ENCODE data around the gene STRADA.

The STRADA gene

DNA sequence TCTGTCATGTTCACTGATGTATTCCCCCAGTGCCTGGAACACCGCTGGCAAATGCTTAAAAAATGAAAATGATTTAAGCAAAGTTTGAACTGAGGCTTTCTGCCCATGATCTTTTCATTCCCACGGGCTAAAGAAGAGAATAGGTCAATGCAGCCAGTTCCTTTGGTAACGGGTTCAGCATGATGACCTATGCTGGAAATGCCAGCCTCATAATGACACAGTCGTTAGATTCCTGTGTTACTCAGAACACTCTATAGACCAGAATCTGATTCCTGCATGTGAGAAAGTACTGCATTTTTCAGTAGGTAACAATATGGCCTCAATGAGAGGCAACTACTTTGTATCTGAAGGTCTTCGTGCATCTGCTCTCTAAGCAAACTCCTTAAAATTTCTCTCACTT lies 22.6 kb downstream of the STRADA start:
- no peak overlapping the region for H2AFZ ChIP-seq
- peaks cover 10% of the 10 kb centered on the region for H3K4me1 ChIP-seq
- H3K4me2 ChIP-seq (ENCODE audit: low read length) = no peak overlapping the region
- no peaks in the 10 kb centered on the region for H3K79me2 ChIP-seq
- no peaks in the 10 kb centered on the region for H3K36me3 ChIP-seq (ENCODE audit: control insufficient read depth, insufficient read depth, low read length)
- H3K27me3 ChIP-seq (ENCODE audit: control insufficient read depth, insufficient read depth, low read length) = no peaks in the 10 kb centered on the region
- no peak for TF ChIP-seq CTCF (IDR thresholded peaks at IDR 0.05)
- H3K9ac ChIP-seq = no peak overlapping the region
- no peak overlapping the region for H3K4me3 ChIP-seq (ENCODE audit: low read depth, low read length)
- H3K27ac ChIP-seq = no peak overlapping the region
- H3K9me3 ChIP-seq (ENCODE audit: control insufficient read depth, low read length) = no peaks in the 10 kb centered on the region

- Histone ChIP-seq H3K36me3 (ENCODE audit: control insufficient read depth, insufficient read depth, low read length) (no peaks in the 10 kb centered on the region), H2AFZ (no peak overlapping the region), H3K9ac (no peak overlapping the region), H3K79me2 (no peaks in the 10 kb centered on the region), H3K9me3 (ENCODE audit: control insufficient read depth, low read length) (no peaks in the 10 kb centered on the region), H3K4me2 (ENCODE audit: low read length) (no peak overlapping the region), H3K4me3 (ENCODE audit: low read depth, low read length) (no peak overlapping the region), H3K27ac (no peak overlapping the region), H3K4me1 (peaks cover 10% of the 10 kb centered on the region), H3K27me3 (ENCODE audit: control insufficient read depth, insufficient read depth, low read length) (no peaks in the 10 kb centered on the region)
- TF ChIP-seq CTCF (IDR thresholded peaks at IDR 0.05) = no peak
These were observed 25.2 kb downstream of the STRADA start for GRCh38 chr17:63716426-63716825.

- Histone ChIP-seq H3K9me3 (ENCODE audit: control insufficient read depth, low read length) (no peaks in the 10 kb centered on the region), H3K36me3 (ENCODE audit: control insufficient read depth, insufficient read depth, low read length) (no peaks in the 10 kb centered on the region), H3K4me2 (ENCODE audit: low read length) (no peak overlapping the region), H3K4me1 (peaks cover 10% of the 10 kb centered on the region), H2AFZ (peak overlapping the region; percentile 19), H3K27me3 (ENCODE audit: control insufficient read depth, insufficient read depth, low read length) (no peaks in the 10 kb centered on the region), H3K9ac (no peak overlapping the region), H3K4me3 (ENCODE audit: low read depth, low read length) (no peak overlapping the region), H3K79me2 (no peaks in the 10 kb centered on the region), H3K27ac (peak overlapping the region; percentile 29)
- no peak for TF ChIP-seq CTCF (IDR thresholded peaks at IDR 0.05)
These were observed 26.9 kb downstream of the STRADA start for GRCh38 chr17:63714550-63715277.

GRCh38 chr17:63709110-63709509 lies 32.5 kb downstream of the STRADA start:
- Histone ChIP-seq H3K4me3 (ENCODE audit: low read depth, low read length) (no peak overlapping the region), H3K36me3 (ENCODE audit: control insufficient read depth, insufficient read depth, low read length) (no peaks in the 10 kb centered on the region), H3K27me3 (ENCODE audit: control insufficient read depth, insufficient read depth, low read length) (no peaks in the 10 kb centered on the region), H3K79me2 (no peaks in the 10 kb centered on the region), H3K27ac (no peak overlapping the region), H2AFZ (no peak overlapping the region), H3K4me1 (no peaks in the 10 kb centered on the region), H3K9ac (no peak overlapping the region), H3K4me2 (ENCODE audit: low read length) (no peak overlapping the region), H3K9me3 (ENCODE audit: control insufficient read depth, low read length) (no peaks in the 10 kb centered on the region)
- TF ChIP-seq CTCF (IDR thresholded peaks at IDR 0.05) = no peak

DNA sequence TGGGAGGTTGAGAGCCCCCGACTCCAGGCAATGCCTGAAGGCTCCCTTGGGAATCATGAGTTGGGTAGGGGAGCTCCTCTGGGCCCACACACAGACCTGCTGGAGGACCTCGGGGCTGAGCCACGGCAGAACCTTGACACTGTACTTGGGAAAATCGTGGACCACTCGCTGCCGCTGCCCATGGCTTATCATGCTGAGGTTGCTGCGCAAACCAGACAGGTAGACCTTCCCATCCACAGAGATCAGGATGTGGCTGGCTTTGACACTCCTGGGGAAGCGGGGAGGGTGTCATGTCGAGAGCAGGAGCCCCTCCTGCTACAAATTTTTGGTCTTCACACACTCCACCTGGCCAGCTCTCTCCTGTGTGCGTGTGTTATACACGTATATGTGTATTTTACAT lies 34.4 kb downstream of the STRADA start:
- Histone ChIP-seq H3K4me2 (ENCODE audit: low read length) (no peak overlapping the region), H2AFZ (no peak overlapping the region), H3K9me3 (ENCODE audit: control insufficient read depth, low read length) (no peaks in the 10 kb centered on the region), H3K4me3 (ENCODE audit: low read depth, low read length) (no peak overlapping the region), H3K36me3 (ENCODE audit: control insufficient read depth, insufficient read depth, low read length) (no peaks in the 10 kb centered on the region), H3K79me2 (no peaks in the 10 kb centered on the region), H3K27me3 (ENCODE audit: control insufficient read depth, insufficient read depth, low read length) (no peaks in the 10 kb centered on the region), H3K27ac (no peak overlapping the region), H3K4me1 (no peaks in the 10 kb centered on the region), H3K9ac (no peak overlapping the region)
- no peak for TF ChIP-seq CTCF (IDR thresholded peaks at IDR 0.05)

All from parathyroid adenoma (tissue), 2 donors.